Epithelial cell of proximal tubule (primary cell): ENCODE data around the gene EPHB2. TPM values are rescaled to one million over a fixed set of nuclear protein-coding genes. Genes with fewer than 3 reads are reported as not detected.

Source experiments
- DNase-seq: peaks from one replicate; pipeline ENCODE4 v3.0.0-alpha.2; 2011; ENCODE audit warnings: low read depth
- H3K4me3 ChIP-seq: 2 replicates; pipeline ENCODE4 v1.5.1; 2011; ENCODE audit warnings: low read depth, mild to moderate bottlenecking, low read length
- total RNA-seq: library from RNA; depleted of rRNA; stranded (reverse); fragments of >200 nt; gene quantifications from 2 replicates; pipeline ENCODE4 v1.2.3, GENCODE V29; 2015
- TF ChIP-seq, protein P1 (sequence below): conservative IDR thresholded peaks from 2 replicates; pipeline ENCODE4 v1.5.1; 2012; ENCODE audit warnings: low read depth, mild to moderate bottlenecking, low read length

The EPHB2 gene
- total RNA-seq, 1 donor from 2014 or later, result 47.8 TPM

DNA sequence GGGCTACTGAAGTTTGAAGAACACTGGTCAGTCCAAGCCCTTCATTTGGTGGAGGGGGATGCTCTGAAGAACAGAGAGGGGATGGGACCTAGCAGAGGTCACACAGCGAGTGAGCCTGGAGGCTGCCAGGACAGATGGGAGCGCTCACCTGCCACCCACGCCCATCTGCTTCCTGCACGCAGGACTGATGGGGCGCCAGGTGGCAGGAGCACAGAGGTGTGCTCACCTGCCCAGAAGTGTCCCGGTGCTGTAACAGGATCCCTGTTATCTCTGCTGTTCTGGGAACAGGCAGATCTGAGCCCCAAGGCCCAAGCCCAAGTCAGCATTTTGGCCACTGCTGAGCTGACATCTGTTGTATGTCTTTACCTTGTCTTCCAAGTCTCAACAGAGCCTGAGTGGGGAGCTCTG is 40.5 kb downstream of the EPHB2 start:
- H3K4me3 ChIP-seq, result no peak overlapping the region
- no peak for DNase-seq
- TF ChIP-seq, protein P1, sequence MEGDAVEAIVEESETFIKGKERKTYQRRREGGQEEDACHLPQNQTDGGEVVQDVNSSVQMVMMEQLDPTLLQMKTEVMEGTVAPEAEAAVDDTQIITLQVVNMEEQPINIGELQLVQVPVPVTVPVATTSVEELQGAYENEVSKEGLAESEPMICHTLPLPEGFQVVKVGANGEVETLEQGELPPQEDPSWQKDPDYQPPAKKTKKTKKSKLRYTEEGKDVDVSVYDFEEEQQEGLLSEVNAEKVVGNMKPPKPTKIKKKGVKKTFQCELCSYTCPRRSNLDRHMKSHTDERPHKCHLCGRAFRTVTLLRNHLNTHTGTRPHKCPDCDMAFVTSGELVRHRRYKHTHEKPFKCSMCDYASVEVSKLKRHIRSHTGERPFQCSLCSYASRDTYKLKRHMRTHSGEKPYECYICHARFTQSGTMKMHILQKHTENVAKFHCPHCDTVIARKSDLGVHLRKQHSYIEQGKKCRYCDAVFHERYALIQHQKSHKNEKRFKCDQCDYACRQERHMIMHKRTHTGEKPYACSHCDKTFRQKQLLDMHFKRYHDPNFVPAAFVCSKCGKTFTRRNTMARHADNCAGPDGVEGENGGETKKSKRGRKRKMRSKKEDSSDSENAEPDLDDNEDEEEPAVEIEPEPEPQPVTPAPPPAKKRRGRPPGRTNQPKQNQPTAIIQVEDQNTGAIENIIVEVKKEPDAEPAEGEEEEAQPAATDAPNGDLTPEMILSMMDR, result no peak

DNA sequence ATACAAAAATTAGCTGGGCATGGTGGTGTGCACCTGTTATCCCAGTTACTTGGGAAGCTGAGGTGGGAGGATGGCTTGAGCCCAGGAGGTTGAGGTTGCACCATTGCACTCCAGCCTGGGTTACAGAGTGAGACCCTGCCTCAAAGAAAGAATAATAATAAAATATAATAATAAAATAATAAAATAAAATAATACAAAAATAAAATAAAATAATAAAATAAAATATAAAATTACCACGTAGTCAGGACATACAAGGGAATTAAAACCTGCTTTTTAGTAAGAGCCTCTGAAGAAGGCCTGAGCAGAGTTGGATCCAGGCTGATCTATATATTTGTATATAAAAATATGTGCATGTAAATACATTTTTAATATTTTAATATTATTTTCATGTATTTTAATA is 41.7 kb downstream of the EPHB2 start:
- TF ChIP-seq, protein P1, result no peak
- no peak overlapping the region for H3K4me3 ChIP-seq
- DNase-seq, result no peak

DNA sequence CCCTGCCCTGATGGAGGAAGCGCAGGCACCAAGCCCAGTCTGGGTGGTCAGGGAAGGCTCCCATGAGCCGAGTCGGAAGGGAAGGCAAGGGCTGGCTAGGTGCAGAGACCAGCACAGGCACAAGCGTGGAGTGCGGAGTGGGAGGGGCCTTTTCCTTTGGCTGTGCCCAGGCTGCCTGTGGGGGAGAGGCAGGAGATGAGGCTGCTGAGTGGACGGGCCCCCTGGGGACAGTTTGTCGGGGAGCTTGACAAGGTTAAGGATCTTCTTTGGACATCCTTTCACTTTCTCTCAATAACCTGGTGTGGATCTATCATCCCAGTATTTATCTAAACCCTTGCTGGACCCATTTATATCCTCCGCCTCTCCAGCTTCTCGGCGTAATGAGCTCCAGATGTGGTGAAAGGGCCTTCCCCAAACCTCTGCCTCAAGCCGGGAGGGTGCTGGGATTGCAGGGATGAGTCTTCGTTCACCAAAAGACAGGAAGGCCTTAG is 42.9 kb downstream of the EPHB2 start:
- no peak overlapping the region for H3K4me3 ChIP-seq
- no peak for DNase-seq
- TF ChIP-seq, protein P1, result no peak

DNA sequence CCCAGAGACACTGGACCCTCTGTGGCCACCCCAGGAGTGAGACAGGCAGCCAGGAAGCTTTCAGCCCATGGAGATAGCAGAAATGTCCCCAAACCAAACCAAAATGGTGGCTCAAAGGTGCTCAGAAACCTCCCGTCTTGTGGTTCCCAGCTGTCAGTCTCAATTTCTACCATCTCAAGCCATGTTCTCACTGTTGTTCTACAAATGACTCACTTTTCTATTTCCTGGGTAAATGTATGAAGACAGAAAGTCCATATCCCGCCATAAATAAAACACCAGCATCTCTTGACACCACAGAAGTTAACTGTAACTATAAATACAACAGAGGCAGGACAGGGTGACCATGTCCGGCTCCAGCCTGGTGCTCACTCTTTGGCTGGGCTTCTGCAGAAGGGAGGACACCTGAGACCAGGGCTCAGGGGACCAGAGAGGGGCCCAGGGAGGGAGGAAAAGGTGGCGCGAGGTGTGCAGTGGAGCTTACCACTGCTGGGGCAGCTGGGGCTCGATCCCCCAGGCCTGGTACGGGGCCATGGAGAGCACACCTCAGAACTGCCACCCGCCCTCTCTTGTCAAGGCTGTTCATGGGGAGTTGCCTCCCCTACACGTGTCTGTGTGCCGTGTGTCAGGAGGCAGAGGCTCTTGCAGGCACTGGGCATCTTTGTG is 43.6 kb downstream of the EPHB2 start:
- DNase-seq, result no peak
- TF ChIP-seq, protein P1, result no peak

DNA sequence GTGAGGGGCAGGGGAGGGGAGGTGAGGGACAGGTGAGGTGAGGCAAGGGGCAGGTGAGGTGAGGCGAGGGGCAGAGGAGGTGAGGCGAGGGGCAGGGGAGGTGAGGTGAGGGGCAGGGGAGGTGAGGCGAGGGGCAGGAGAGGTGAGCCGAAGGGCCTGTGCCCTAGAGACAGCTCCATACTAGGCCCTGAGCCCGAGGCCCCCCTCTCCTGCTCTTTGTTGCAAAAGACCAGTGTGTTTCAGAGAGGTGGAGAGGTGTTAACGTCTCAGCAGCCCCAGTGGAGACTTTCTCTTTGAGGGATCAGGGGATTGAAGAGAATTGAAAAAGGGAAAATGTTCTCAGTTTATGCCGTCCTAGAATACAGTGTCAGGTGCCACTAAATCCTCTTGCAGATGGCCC is 44.2 kb downstream of the EPHB2 start:
- TF ChIP-seq, protein P1, result no peak
- DNase-seq, result no peak
- no peak overlapping the region for H3K4me3 ChIP-seq

More for the DNA sequence above, 43.6 kb downstream of the EPHB2 start:
- no peak overlapping the region for H3K4me3 ChIP-seq

DNA sequence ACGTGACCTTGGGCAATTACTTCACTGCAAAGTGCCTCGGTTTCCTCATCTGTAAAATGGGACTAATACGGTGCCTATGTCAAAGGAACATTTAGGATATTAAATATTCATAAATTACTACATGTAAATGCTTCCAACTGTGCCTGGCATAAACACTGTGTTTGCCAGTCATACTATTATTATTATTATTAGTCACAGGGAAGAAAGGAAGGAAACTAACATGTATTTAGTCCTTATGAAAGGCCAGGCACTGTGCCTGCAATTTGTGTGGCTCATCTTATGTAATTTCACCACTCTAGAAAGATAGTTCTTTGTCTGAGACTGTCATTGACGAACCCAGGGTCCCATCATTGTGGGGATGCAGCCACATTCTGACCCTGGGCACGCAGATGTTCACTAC is 45.0 kb downstream of the EPHB2 start:
- TF ChIP-seq, protein P1, result no peak
- DNase-seq, result no peak
- no peak overlapping the region for H3K4me3 ChIP-seq
